GM19099 (cell line): Measurements from ENCODE around the gene MAP4K5.

Experiments
- POLR2A ChIP-seq: IDR thresholded peaks from 3 replicates; pipeline ENCODE4 v1.6.1; 2011; ENCODE audit warnings: low read depth; ENCODE audit not compliant: insufficient read length; ENCODE audit errors: extremely low read depth

MAP4K5 gene

GRCh38 chr14:50520947-50521815, 11.2 kb downstream of the MAP4K5 start:
- TF ChIP-seq POLR2A, result no peak

- no peak for TF ChIP-seq POLR2A
Observed at GRCh38 chr14:50516091-50516490, 16.3 kb downstream of the MAP4K5 start.

GRCh38 chr14:50512463-50512862, 19.9 kb downstream of the MAP4K5 start:
- TF ChIP-seq POLR2A, result no peak

- TF ChIP-seq POLR2A, result no peak
Observed at GRCh38 chr14:50510157-50510556, 22.2 kb downstream of the MAP4K5 start.

- TF ChIP-seq POLR2A, result no peak
Observed at GRCh38 chr14:50501642-50502041, 30.7 kb downstream of the MAP4K5 start.

GRCh38 chr14:50497351-50497750, 35.0 kb downstream of the MAP4K5 start:
- TF ChIP-seq POLR2A, result no peak

GRCh38 chr14:50489851-50490250, 42.5 kb downstream of the MAP4K5 start:
- no peak for TF ChIP-seq POLR2A

GRCh38 chr14:50488521-50488920, 43.8 kb downstream of the MAP4K5 start:
- TF ChIP-seq POLR2A, result no peak

- no peak for TF ChIP-seq POLR2A
Observed at GRCh38 chr14:50479041-50479440, 53.3 kb downstream of the MAP4K5 start.

- TF ChIP-seq POLR2A, result no peak
Observed at GRCh38 chr14:50477760-50478159, 54.6 kb downstream of the MAP4K5 start.

GRCh38 chr14:50476134-50476533, 56.2 kb downstream of the MAP4K5 start:
- TF ChIP-seq POLR2A, result no peak

- TF ChIP-seq POLR2A, result no peak
Observed at GRCh38 chr14:50475460-50475859, 56.9 kb downstream of the MAP4K5 start.

GRCh38 chr14:50471838-50472465, 60.4 kb downstream of the MAP4K5 start:
- TF ChIP-seq POLR2A, result no peak

- no peak for TF ChIP-seq POLR2A
Observed at GRCh38 chr14:50469982-50470381, 62.4 kb downstream of the MAP4K5 start.

GRCh38 chr14:50462111-50462510, 70.3 kb downstream of the MAP4K5 start:
- no peak for TF ChIP-seq POLR2A

GRCh38 chr14:50453869-50454268, 78.5 kb downstream of the MAP4K5 start:
- TF ChIP-seq POLR2A, result no peak

- TF ChIP-seq POLR2A, result no peak
Observed at GRCh38 chr14:50452979-50453705, 79.2 kb downstream of the MAP4K5 start.

- no peak for TF ChIP-seq POLR2A
Observed at GRCh38 chr14:50452296-50452695, 80.1 kb downstream of the MAP4K5 start.
